GM19467 (cell line): ENCODE measurements around the gene NCKAP5.

Experiments
- ATAC-seq: cut with Tn5 transposase; IDR thresholded peaks from one replicate; pipeline ENCODE4 v1.9.1; 2021; ENCODE audit warnings: mild to moderate bottlenecking, moderate library complexity; ENCODE audit not compliant: unreplicated experiment

Gene NCKAP5

GRCh38 chr2:132633635-132634034 is 934.6 kb downstream of the NCKAP5 start:
- ATAC-seq: no peak

GRCh38 chr2:132632000-132632649 is 936.1 kb downstream of the NCKAP5 start:
- no peak for ATAC-seq

GRCh38 chr2:132627536-132627935 is 940.7 kb downstream of the NCKAP5 start:
- no peak for ATAC-seq

- ATAC-seq: no peak
These were observed 945.0 kb downstream of the NCKAP5 start for GRCh38 chr2:132623096-132623839.
